Endometrium (tissue), 2 donors: Measurements from ENCODE around the gene NBPF3.
A peak's percentile ranks its signal among the peaks of the same experiment; 100 is the strongest.
"Not testable (repeated sequence)": the region's sequence is repeated elsewhere in the genome, so short reads cannot be mapped to it uniquely, and the experiment has no call there.

Source experiments
- FAIRE-seq: peaks from 2 replicates; lab custom pipeline; 2012; peaks lifted over from hg19 to GRCh38; lab: Jason Lieb, UNC
- donor health status: control.
- donor health status: control.

NBPF3 gene

DNA sequence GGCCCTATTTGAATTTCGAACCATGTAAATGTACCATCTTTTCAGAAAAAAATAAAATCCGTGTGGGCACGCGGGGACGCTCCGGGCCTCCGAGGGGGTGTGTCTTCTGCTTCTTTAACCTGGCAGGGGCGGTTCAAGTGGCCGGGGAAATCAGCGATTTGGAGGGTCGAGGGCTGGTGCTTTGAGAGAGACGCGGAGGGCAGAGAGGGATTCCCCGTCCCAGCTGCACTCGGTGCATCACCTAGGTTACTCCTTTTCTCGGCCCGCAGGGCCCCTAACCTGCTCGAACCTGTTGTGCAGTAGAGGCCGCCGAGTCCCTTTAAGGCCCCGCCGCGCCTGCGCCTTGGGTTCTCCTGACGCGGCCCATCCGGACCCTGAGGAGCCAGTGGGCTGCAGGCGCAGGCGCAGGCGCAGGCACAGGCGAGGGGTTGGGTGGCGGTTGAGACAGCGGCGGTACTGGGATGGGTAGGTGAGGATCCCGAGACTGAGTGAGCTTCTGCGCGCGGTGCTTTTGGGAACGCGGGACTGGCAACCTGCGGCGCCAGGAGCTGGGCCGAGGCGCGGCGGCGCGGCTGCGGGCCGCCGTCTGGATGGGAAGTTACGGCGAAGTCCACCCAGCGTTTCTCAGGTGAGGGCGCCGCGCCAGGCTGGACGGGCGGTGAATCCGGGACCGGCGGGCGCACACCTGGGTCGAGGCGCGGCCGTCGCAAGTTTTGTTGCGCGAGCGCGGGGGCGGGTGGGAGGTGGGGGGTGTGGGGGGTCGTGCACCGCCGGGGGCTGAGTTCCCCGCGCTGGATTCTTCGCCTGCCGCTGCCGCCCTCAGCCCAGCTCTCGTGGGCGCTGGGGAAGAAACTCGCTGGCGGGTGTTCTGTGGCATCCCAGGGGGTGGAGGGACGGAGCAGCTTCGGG lies at the start of gene NBPF3:
Gene NBPF3, plus strand, starts transcription at position 417 of the 909 bp plus-strand sequence. CDS start 4,950 bp downstream, outside the sequence.
- FAIRE-seq: no peak

- FAIRE-seq: no peak
Measured at GRCh38 chr1:21391497-21391896, 48.4 kb upstream of the NBPF3 start.

- FAIRE-seq: no peak
Measured at GRCh38 chr1:21392587-21393263, 47.2 kb upstream of the NBPF3 start.

- peak; percentile 65 for FAIRE-seq
Measured at GRCh38 chr1:21396516-21396915, 43.4 kb upstream of the NBPF3 start.

DNA sequence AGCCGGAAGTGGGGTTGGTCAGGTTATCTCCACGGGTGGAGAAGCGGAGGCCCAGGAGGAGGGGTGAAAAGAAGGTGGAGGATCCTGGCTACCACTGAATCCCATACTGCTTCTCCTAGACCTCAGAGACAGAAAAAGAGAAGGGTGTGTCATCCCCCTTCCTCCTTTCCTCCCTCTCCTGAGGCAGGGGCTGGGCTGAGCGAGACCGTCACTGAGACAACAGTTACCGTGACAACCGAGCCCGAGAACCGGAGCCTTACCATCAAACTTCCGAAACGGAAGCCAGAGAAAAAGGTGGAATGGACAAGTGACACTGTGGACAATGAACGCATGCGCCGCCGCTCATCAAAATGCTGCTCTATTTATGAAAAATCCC lies 42.1 kb upstream of the NBPF3 start:
- no peak for FAIRE-seq

DNA sequence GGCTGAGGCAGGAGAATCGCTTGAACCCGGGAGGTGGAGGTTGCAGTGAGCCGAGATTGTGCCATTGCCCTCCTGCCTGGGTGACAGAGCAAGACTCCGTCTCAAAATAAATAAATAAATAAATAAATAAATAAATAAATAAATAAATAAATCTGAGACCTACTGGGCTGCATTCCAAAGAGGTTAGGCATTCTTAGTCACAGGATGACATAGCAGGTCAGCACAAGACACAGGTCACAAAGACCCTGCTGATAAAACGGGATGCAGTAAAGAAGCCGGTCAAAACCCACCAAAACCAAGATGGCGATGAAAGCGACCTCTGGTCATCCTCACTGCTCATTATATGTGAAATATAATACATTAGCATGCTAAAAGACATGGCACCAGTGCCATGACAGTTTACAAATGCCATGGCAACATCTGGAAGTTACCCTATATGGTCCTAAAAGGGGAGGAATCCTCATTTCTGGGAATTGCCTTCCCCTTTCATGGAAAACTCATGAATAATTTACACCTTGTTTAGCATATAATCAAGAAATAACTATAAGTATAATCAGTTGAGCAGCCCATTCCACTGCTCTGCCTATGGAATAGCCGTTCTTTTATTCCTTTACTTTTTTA lies 38.1 kb upstream of the NBPF3 start:
- not testable (repeated sequence) for FAIRE-seq

DNA sequence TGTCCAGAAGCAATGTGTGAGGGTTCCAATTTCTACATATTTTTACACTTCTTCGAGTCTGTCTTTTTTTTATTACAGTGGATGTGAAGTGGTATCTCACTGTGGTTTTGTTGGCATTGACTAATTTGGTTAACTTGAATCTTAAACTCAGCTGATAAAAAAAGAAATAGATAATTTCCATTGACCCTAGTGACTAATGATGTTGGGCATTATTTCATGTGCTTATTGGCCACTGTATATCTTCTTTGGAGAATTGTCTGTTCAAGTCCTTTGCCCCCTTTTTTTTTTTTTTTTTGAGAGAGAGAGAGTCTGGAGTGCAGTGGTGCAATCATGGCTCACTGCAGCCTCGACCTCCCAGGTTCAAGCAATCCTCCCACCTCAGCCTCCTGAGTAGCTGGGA lies 33.3 kb upstream of the NBPF3 start:
- FAIRE-seq: no peak

- FAIRE-seq: not testable (repeated sequence)
Measured at GRCh38 chr1:21409897-21410296, 30.0 kb upstream of the NBPF3 start.

DNA sequence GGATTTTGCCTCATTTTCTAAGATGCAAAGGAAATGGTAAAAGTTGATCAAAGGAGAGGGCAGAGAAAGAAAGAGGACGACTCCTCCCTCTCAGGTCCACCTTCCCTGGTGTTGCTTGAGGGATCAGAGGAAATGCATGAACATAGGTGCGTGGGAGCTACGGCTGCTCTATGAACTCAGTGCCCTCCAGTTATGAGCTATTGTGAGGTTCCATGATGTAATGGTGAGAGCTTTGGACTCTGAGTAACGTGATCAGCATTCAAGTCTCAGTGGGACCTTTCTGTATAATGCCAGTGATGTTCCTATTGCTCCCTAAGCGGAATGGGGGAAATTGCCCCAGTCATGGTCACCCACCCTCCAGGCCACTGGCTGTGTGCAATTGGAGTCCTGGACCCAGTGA lies 25.9 kb upstream of the NBPF3 start:
- FAIRE-seq: no peak

GRCh38 chr1:21420378-21420777 lies 19.6 kb upstream of the NBPF3 start:
- FAIRE-seq: not testable (repeated sequence)

DNA sequence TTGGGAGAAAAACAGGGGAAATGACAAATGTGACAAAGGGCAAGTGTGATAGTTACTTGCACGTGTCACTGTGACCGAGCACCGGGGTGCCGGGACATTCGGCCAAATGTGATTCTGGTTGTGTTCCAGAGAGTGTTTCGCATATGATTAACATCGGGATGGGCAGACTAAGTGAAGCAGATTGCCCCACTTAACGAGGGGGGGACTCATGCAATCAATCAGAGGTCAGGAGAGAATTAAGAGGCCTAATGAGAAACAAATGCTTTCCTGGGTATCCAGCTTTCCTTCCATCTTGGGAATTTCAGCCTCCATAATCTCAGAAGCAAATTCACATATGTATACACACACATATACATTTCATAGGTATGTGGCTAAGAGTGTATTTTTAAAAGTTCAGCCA lies 18.6 kb upstream of the NBPF3 start:
- FAIRE-seq: not testable (repeated sequence)

DNA sequence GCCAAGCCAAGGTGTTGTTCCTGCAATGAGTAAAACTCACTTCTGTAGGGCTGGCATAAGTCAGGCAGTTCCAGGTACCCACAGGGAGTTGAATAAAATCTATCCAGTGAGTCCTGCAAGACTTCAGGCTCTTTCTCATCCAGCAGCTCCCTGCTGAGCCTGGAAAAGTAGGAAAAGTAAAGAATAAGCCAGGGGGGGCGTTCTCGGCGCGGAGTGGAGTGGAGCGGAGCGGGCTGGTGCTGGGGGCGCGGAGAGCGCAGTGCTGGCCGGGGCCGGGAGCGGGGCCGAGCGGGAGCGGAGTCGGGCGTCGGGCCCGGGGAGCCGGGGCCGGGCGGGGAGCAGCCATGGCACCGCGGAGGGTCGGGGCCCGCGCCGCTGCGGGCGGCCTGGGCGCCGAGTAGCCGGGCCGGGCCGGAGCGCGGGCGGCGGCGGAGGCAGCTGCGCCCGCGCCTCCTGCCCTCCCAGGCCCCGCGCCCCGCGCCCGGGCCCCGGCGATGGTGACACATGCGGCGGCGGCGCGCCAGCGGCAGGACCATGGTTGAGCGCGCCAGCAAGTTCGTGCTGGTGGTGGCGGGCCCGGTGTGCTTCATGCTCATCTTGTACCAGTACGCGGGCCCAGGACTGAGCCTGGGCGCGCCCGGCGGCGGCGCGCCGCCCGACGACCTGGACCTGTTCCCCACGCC lies 12.0 kb upstream of the NBPF3 start:
- not testable (repeated sequence) for FAIRE-seq

GRCh38 chr1:21428481-21429073 lies 11.4 kb upstream of the NBPF3 start:
- FAIRE-seq: not testable (repeated sequence)

DNA sequence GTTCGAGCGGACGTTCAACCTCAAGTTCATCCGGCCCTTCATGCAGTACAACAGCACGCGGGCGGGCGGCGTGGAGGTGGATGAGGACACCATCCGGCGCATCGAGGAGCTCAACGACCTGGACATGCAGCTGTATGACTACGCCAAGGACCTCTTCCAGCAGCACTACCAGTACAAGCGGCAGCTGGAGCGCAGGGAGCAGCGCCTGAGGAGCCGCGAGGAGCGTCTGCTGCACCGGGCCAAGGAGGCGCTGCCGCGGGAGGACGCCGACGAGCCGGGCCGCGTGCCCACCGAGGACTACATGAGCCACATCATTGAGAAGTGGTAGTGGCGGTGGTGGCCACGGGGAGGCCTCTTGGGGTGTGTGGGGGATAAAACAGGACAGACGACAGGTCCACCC lies 10.7 kb upstream of the NBPF3 start:
- not testable (repeated sequence) for FAIRE-seq

- not testable (repeated sequence) for FAIRE-seq
Measured at GRCh38 chr1:21430875-21431274, 9.1 kb upstream of the NBPF3 start.

- no peak for FAIRE-seq
Measured at GRCh38 chr1:21434394-21434793, 5.5 kb upstream of the NBPF3 start.

DNA sequence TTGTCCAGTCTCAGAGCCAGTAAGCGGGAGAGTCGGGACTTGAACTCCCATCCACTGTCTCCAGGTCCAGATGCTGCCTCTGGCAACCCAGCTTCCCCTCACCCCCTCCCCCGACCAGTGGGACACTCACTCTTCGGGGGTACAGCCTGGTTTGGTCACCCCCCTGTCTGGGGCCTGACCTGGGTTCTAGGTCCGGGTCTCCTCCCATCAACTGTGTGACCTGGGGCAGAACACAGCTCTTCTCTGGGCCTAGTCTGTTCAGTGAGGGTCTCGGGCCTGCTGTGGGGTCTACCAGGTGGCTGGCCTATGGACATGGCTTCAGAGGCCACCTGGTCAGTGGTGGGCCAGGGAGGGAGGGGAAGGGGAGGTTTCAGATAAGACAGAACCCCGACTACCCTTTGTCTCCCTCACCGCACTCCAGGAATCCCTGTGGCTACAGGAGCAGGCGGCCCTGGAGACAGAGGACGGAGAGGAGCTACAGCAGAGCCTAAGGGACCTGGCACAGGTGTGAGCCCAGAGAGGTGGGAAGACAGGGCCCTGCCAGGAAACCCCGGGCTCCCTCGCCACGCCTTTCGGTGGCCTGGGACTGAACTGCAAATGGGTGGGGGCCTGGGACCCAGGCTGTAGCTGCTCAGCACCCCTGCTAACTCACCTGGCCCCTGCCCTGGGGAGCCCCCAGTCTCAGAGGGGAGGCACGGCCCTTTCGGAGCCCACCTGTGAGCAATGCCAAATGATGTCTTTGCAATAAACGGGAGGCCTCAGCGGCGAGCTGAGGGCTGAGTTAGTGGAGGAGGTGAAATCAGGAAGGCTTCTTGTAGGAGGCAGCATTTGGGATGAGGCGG lies 4.1 kb upstream of the NBPF3 start:
- no peak for FAIRE-seq

- no peak for FAIRE-seq
Measured at GRCh38 chr1:21436488-21437340, 3.2 kb upstream of the NBPF3 start.

DNA sequence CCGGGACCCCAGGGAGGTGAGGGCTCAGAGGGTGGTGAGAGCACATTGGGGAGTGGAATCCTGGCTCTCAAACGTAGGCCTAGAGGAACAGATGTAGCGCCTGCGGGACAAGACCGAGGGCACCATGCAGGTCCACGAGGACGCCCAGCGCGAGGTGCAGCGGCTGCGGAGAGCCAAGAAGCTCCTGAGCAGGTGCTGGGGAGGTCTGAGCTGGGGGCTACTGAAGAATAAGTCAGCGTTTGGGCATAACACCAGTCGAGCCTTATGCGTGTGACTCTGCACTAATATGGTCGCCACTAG lies 2.6 kb upstream of the NBPF3 start:
- no peak for FAIRE-seq

DNA sequence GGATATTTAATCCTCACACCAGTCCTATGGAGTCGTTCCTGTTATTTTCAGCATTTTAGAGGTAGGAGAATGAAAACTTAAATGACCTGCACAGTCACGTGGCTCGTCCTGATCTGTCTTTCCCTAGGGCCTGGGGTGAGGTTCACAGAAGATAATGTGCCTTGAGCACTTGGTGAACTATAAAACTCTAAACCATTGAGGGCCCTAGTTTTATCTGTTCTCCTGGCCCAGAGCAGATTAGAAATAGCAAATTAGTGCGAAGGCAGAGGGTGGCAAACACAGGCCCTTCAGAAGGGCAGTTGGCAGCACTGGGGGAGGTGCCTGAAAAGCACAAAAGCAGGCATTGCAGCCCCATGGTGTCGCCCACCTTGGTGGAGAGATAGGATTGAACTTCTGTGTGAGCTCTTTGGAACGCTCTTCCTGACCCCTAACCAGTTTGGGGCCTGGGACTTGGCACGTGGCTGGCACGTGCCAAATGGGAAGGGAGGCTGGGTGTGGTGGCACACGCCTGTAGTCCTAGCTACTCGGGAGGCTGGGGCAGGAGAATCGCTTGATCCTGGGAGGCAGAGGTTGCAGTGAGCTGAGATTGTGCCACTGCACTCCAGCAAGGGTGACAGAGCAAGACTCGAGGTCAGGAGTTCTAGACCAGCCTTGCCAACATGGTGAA lies 1.2 kb upstream of the NBPF3 start:
- not testable (repeated sequence) for FAIRE-seq
